GM23248 (cell line): ENCODE results near the gene TP53TG5.

Source experiments
- EZH2 ChIP-seq: fragments of 200-600 bp; sonication (generic); IDR thresholded peaks from 2 replicates; pipeline ENCODE4 v1.6.1; 2018; ENCODE audit warnings: antibody characterized with exemption, mild to moderate bottlenecking; ENCODE audit not compliant: insufficient read depth, poor library complexity, severe bottlenecking
- EZH2phosphoT487 ChIP-seq: fragments of 200-600 bp; sonication (generic); IDR thresholded peaks from 2 replicates; pipeline ENCODE4 v1.6.1; 2018; ENCODE audit warnings: antibody characterized with exemption, moderate library complexity, mild to moderate bottlenecking, low read depth; ENCODE audit not compliant: insufficient read depth

DNA sequence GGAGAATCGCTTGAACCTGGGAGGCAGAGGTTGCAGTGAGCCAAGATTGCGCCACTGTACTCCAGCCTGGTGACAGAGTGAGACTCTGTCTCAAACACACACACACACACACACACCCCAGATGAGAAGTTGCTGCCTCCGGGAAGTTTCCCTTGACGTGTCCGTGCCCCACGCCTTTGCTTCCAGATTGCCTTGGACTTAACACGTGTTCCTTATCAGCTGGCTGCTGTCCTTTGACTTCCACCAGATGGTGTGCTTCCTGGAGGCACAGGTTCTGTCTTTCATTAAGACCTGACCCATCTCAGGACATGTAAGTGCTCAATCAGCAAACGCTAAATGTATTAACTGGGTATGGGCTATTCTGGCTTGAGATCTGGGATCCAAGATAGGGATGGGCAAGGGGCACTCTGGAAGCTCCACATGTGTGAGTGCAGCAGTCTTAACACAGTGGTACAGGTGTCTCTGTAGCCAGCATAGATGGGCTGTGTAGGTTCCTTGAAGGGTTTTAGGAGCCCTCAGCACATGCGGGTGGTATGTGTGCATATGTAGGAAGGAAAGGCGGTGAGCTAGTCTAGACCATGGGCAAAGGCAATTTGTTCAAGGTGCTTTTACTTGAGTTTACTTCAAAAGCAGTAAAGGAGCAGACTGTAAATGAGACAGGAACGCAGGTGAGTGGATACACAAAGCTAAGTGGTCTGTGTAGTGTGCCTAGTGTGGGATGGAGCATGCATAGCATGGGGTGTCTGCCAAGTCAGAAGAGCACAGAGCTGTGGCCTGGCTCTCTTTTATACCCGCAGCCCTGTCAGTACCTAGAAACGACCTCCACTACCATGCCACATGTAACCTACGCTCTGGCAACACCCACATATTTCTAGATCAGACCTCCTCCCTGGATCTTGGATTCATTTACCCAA is 49.4 kb upstream of the TP53TG5 start:
- TF ChIP-seq EZH2 (no peak), EZH2phosphoT487 (no peak)
